COR-L47 (cell line): ENCODE results near the gene PCBP3.
A peak's percentile ranks its signal among the peaks of the same experiment; 100 is the strongest.
"Not testable (repeated sequence)": the region's sequence is repeated elsewhere in the genome, so short reads cannot be mapped to it uniquely, and the experiment has no call there.

ENCODE experiments used
- DNase-seq: peaks from one replicate; lab custom pipeline; 2025; lab: John Stamatoyannopoulos, UW

The PCBP3 gene

DNA sequence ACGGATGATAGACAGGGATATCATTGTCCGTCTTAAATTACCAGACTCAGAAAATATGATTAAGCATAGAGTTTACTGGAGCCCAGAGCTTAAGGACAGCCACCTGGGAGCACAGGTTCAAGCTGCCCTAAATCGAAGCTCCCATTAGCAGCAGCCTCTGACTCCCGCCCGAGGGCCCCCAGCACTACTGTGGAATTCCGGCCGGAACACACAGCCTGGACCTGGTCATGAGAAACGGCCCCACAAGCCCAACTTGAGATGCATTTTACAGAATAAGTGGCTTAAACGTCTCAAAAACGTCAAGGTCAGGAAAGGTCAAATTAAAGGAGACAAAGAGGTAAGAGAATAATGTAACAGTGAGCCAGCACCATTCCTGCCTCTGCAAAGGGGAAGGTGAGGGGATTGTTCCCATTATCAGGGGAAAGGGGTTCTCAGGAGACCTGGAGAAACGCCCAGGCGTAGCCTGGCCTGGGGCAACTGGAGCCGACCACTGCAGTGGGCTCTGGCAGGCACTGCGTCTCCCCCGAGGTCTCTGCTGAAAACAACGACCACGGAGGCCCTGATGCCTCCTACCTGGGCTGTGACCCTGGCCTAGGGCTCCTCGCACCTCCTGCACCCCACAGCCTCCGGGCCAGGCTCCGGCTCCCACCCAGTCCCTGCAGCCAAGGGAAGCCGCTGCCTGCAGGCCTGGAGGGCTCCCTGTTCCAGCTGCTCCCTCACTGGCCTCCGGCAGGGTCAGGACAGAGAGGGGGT lies 326.6 kb downstream of the PCBP3 start:
- DNase-seq = no peak

DNA sequence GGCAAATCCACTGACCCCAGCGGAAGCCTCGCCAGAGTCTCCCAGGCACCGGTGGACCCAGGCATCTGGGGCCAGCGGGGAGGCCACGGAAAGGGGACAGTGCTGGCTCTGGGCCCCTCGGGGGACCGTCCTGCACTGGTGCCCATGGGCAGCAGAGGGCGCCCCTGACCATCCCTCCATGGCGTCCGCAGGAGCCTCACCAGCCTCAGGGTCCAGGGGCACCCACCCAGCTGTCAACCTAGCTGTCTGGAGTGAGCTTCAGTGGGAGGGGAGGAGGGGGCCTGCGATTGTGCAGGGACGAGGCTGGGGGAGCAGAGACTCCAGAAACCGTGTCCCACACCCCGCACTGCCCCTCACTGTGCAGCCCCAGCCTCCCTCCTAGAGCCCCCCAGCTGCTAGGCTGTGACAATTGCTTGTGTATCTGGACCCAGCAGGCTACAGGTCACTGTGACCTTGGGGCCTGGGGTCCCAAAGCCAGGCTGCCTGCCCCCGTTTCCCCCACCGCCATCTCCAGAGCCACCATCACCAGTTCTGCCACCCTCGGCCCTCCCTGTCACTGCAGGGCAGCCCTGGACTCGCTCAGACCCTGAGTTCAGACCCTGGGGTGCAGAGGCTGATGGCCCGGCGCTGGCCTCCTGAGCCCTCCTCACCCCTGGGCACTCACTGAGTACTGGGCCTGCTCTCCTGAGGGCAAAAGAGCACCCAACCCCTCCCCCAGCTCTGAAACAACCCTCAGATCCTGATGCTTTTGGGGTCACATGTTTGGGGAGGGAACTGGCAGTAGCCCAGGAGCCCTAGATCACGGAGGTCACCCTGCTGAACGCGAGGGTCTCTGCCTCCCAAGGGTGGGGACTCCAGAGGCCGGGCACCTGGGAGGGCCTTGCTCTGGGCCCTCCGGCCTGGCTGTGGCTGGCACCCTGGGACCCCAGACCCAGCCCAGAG lies 327.4 kb downstream of the PCBP3 start:
- DNase-seq = peak; percentile 39

- DNase-seq = no peak
Measured at GRCh38 chr21:45971616-45972352, 328.3 kb downstream of the PCBP3 start.

DNA sequence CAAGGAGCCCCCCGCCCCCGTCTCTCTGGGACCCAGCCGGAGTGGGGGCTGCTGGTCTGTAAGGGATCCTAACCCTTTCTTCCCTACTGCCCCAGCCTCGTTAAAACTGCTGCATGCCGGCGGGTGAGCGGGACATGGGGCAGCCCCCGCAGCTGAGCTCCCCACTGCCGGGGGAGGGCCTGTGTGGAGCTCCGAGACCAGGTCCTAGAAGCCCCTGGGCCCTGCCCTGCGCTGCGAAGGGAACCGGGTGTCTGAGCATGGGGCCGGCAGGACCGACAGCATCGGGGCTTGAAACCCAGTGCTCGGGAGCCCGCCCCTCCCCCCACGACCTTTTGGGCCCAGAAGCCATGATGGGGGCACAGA lies 328.8 kb downstream of the PCBP3 start:
- DNase-seq = no peak

DNA sequence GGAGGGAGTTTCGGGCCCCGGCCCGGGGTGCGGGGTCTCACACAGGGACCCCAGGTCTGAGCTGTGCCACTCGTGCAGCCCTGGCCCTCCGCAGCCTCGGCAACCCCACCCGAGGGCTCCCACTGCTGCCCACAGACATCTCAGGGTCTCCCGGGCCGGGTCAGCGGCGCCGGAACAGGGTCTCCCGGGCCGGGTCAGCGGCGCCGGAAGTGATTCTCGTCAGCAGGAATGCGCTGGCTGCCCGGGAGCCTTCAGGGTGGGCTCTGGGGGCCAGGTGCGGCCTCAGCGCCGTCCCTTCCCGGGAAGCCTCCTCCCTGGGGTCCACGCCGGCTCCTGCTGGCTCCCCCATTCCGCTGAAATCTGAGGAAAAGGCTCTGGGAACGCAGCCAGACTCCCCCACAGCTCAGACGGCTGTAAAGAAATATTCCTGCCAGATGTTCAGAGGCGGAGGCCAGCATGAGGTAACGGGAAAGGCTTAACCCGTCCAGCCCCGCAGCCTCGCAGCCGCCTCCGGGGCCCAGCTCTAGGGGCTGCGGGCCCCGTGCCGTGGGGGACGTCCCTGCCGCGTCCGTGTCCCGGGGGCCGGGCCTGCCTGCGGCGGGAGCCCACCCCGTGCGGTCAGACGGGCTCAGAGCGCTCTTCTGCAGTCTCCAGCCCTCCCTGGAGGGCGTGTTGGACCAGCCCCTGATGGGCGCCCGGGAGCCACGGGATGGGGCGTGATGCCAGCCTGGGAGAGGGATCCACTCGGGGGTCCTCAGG lies 329.4 kb downstream of the PCBP3 start:
- peak; percentile 45 for DNase-seq

- DNase-seq = peak; percentile 43
Measured at GRCh38 chr21:45973475-45974072, 330.0 kb downstream of the PCBP3 start.

GRCh38 chr21:45974073-45975019 lies 330.8 kb downstream of the PCBP3 start:
- DNase-seq = no peak

DNA sequence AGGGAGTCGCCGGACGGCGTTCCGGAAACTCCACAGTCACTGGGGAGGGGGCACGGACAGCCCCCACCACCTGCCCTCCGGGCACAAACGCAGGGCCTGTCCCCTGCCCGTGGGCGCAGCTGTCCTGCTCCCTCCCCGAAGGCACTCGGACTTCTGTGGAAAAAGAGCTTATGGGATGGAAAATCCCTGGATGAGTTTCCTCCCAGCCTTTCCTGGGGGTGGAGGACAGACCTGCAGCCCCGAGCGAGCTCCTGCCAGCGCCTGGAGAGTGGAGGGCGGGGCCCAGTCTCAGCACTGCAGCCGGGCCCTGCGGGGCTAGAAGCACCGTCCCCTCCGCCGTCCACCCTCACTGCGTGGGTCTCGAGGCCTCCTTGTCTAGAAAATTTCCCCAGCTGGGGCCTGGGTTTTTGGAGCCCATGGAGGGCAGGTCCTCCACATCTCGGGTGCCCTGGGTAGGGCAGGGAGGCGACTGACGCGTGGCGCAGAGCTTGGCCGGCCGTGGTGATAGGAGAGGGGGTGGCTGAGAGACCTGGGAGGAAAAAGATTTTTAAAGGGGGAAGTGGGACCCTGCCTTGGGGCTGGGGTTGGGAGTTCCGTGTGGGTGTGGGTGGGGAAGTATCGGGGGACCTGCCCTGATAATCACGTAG lies 331.6 kb downstream of the PCBP3 start:
- DNase-seq = no peak

DNA sequence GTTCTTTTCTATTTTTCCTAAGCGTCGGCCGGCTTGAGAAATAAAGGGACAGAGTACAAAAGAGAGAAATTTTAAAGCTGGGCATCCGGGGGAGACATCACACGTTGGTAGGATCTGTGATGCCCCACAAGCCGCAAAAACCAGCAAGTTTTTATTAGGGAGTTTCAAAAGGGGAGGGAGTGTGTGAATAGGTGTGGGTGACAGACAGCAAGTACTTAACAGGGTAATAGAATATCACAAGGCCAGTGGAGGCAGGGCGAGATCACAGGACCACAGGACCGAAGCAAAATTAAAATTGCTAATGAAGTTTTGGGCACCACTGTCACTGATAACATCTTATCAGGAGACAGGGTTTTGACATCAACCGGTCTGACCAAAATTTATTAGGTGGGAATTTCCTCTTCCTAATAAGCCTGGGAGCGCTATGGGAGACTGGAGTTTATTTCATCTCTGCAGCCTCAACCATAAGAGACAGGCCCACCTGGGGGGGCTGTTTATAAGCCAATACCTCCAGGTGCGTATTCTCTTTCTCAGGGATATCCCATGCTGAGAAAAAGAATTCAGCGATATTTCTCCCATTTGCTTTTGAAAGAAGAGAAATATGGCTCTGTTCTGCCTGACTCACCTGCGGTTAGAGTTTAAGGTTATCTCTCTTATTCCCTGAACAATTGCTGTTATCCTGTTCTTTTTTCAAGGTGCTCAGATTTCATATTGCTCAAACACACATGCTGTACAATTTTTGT lies 332.3 kb downstream of the PCBP3 start:
- not testable (repeated sequence) for DNase-seq

- no peak for DNase-seq
Measured at GRCh38 chr21:45976701-45977311, 333.3 kb downstream of the PCBP3 start.

- DNase-seq = no peak
Measured at GRCh38 chr21:45977396-45977795, 333.9 kb downstream of the PCBP3 start.

- DNase-seq = no peak
Measured at GRCh38 chr21:45979141-45979631, 335.7 kb downstream of the PCBP3 start.

DNA sequence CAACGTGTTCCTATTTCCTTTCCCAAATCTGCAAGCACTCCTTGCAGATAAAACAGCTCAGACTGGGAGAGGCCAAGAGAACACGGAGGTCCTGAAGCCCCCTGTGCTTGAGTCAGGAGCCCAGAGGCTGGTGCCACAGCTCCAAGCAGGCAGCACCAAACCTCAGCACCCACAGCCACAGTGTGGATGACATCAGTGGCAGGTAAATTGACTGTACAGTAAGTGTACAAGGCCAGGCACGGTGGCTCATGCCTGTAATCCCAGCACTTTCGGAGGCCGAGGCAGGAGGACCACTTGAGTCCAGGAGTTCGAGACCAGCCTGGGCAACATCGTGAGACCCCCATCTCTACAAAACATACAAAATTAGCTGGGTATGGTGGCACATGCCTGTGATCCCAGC lies 336.1 kb downstream of the PCBP3 start:
- no peak for DNase-seq

DNA sequence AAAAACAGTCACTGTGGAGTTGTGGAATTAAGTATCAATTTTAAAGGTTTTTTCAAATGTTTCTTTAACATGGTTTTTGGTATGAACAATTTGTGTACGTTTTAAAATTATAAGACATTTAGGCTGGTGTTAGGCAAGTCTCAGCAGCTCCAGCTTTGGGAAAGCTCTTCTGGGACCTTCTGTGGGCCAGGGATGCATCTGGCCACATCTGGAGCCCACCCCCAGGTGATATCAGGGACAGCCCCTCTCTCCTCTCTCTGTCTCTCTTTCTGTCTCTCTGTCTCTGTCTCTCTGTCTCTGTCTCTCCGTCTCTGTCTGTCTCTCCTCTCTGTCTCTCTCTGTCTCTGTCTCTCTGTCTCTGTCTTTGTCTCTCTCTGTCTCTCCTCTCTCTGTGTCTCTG lies 336.7 kb downstream of the PCBP3 start:
- DNase-seq = no peak

- DNase-seq = no peak
Measured at GRCh38 chr21:45980697-45981096, 337.2 kb downstream of the PCBP3 start.

DNA sequence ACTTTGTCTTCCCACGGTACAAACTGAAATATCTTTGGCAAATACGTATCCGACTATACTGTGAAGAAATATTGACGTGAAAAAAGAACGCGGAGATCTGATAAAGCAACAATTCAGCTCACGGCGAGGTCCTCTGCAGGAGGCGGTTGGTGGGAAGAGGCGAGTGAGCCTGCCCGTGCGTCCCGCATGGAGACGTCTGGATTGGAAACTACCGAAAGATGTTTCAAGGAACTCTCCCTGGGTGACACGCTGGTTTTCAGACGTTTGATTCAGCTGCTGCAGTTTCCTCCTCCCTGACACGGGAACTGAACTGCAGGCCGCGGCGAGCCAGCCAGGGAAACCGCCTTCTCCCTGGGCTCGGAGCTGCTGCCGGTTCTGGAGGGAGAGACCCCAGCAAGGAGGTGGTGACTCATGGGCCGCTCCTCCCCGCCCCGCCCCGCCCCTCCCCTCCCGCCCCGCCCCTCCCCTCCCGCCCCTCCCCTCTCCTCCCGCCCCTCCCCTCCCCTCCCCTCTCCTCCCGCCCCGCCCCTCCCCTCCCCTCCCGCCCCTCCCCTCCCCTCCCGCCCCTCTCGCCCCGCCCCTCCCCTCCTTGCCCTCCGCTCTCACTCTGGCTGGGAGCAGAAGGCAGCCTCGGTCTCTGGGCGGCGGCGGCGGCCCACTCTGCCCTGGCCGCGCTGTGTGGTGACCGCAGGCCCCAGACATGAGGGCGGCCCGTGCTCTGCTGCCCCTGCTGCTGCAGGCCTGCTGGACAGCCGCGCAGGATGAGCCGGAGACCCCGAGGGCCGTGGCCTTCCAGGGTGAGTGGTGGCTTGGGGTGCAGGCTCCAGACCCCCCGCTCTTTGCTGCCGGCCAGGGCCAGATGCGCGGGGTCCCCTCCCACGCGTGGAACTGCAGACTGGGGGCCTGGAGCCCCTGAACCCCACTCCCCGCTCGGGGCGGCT lies 337.9 kb downstream of the PCBP3 start, which contains the start of gene COL6A1:
TSS of gene COL6A1 (plus strand) at position 620 of the 941 bp plus-strand sequence. CDS start at position 701, 81 bp downstream.
- DNase-seq = no peak
